Endothelial cell of umbilical vein (primary cell): ENCODE results near the gene SH3BP1. TPM values are rescaled to one million over a fixed set of nuclear protein-coding genes. Genes with fewer than 3 reads are reported as not detected.
A peak's percentile ranks its signal among the peaks of the same experiment; 100 is the strongest.
"Not testable (repeated sequence)": the region's sequence is repeated elsewhere in the genome, so short reads cannot be mapped to it uniquely, and the experiment has no call there.

Source experiments
- BruUV-seq: library from RNA; stranded (reverse); fragments of 400-500 nt; replicated peaks from 2 replicates; lab custom pipeline; 2021; lab: Mats Ljungman, UMichigan
- CTCF ChIA-PET: fragments of 300-600, 350-600 bp; sonication (Branson Sonifier 250); formaldehyde crosslinking; loops from one replicate; lab custom pipeline; 2021; ENCODE audit warnings: antibody characterized with exemption, inconsistent platforms; lab: Charles Lee
- POLR2A ChIA-PET: fragments of 300-600, 350-600 bp; sonication (Branson Sonifier 250); formaldehyde crosslinking; loops from one replicate; lab custom pipeline; 2021; ENCODE audit warnings: antibody characterized with exemption, inconsistent platforms; lab: Charles Lee
- DNase-seq: peaks from one replicate; pipeline ENCODE4 v3.0.0-alpha.2; 2011; ENCODE audit warnings: low read depth, low spot score
- FAIRE-seq: peaks from 2 replicates; lab custom pipeline; 2011; peaks lifted over from hg19 to GRCh38; lab: Jason Lieb, UNC
- H2AFZ ChIP-seq: 2 replicates; pipeline ENCODE4 v1.6.0; 2012; ENCODE audit warnings: low read depth, low read length, control low read depth, inconsistent platforms
- H3K27ac ChIP-seq: 2 replicates; pipeline ENCODE4 v1.5.1; 2011; ENCODE audit warnings: low read depth, mild to moderate bottlenecking, control low read depth, low read length, moderate library complexity; ENCODE audit not compliant: insufficient read depth
- H3K27me3 ChIP-seq, 2 experiments: 2 replicates each; pipeline versions ENCODE4 v1.6.0 to v1.6.1; 2011; ENCODE audit warnings: low read length in 2 of 2, mixed read lengths in 1 of 2; ENCODE audit not compliant: control insufficient read depth in 2 of 2, insufficient read depth in 2 of 2
- H3K36me3 ChIP-seq, 2 experiments: 2 replicates in 1 of 2; 3 replicates in 1 of 2; pipeline ENCODE4 v1.5.1; 2011; ENCODE audit warnings: low read length in 2 of 2, mild to moderate bottlenecking in 1 of 2, moderate library complexity in 1 of 2; ENCODE audit not compliant: control insufficient read depth in 2 of 2, insufficient read depth in 2 of 2; ENCODE audit errors: extremely low read depth in 1 of 2
- H3K4me1 ChIP-seq: 3 replicates; pipeline ENCODE4 v1.5.1; 2011; ENCODE audit warnings: mild to moderate bottlenecking, low read length; ENCODE audit not compliant: control insufficient read depth, insufficient read depth; ENCODE audit errors: extremely low read depth
- H3K4me2 ChIP-seq: 2 replicates; pipeline ENCODE4 v1.6.1; 2011; ENCODE audit warnings: low read length, control low read depth, mixed read lengths; ENCODE audit not compliant: insufficient read depth
- H3K4me3 ChIP-seq, 3 experiments: fragments of 200-600 bp in 1 of 3; sonication (generic), shearing (Covaris generic) in 1 of 3; replicated peaks in 1 of 3; 2 replicates each; pipeline ENCODE4 v1.5.1; 2011 to 2016; ENCODE audit warnings: control low read depth in 3 of 3, low read length in 3 of 3, mild to moderate bottlenecking in 2 of 3, inconsistent platforms in 1 of 3, low read depth in 1 of 3, moderate library complexity in 1 of 3; ENCODE audit not compliant: insufficient read depth in 1 of 3
- H3K79me2 ChIP-seq: 2 replicates; pipeline ENCODE4 v1.6.0; 2012; ENCODE audit warnings: low read length, inconsistent platforms; ENCODE audit not compliant: control insufficient read depth, insufficient read depth
- H3K9ac ChIP-seq: replicated peaks from 2 replicates; pipeline ENCODE3; 2011; ENCODE audit warnings: low read length, control low read depth; ENCODE audit not compliant: insufficient read depth; ENCODE audit errors: extremely low read depth
- H3K9me1 ChIP-seq: replicated peaks from 3 replicates; pipeline ENCODE4 v1.6.0; 2011; ENCODE audit warnings: mild to moderate bottlenecking, low read length; ENCODE audit not compliant: control insufficient read depth, insufficient read depth; ENCODE audit errors: extremely low read depth
- H3K9me3 ChIP-seq: replicated peaks from 2 replicates; pipeline ENCODE4 v1.5.1; 2012; ENCODE audit warnings: low read length, inconsistent platforms; ENCODE audit not compliant: control insufficient read depth, insufficient read depth
- H4K20me1 ChIP-seq: replicated peaks from 2 replicates; pipeline ENCODE3; 2011; ENCODE audit warnings: mild to moderate bottlenecking, low read length; ENCODE audit not compliant: control insufficient read depth, insufficient read depth; ENCODE audit errors: extremely low read depth
- EZH2 ChIP-seq: IDR thresholded peaks from 2 replicates; pipeline ENCODE4 v1.6.1; 2012; ENCODE audit warnings: borderline replicate concordance, low read depth, mild to moderate bottlenecking, moderate library complexity, low read length, inconsistent platforms; ENCODE audit not compliant: severe bottlenecking
- FOS ChIP-seq: IDR thresholded peaks from 2 replicates; pipeline ENCODE4 v1.6.1; 2011; ENCODE audit warnings: mild to moderate bottlenecking, low read length, moderate library complexity, borderline replicate concordance; ENCODE audit not compliant: insufficient read depth
- GATA2 ChIP-seq: IDR thresholded peaks from 2 replicates; pipeline ENCODE4 v1.7.0; 2011; ENCODE audit warnings: low read depth, mild to moderate bottlenecking, moderate library complexity, mixed read lengths, low read length; ENCODE audit not compliant: insufficient read length, insufficient read depth
- JUN ChIP-seq: IDR thresholded peaks from 2 replicates; pipeline ENCODE4 v1.6.1; 2011; ENCODE audit warnings: borderline replicate concordance, low read depth; ENCODE audit not compliant: insufficient read length, insufficient read depth
- MYC ChIP-seq: IDR thresholded peaks from one replicate; pipeline ENCODE4 v1.6.1; 2011; ENCODE audit warnings: mild to moderate bottlenecking, low read depth, low read length
- POLR2A ChIP-seq: IDR thresholded peaks from 2 replicates; pipeline ENCODE4 v1.6.1; 2012; ENCODE audit warnings: low read depth, mild to moderate bottlenecking, control low read depth, low read length
- POLR2AphosphoS5 ChIP-seq: IDR thresholded peaks from 2 replicates; pipeline ENCODE4 v1.6.1; 2012; ENCODE audit warnings: low read depth, mild to moderate bottlenecking, control low read depth, low read length, moderate library complexity; ENCODE audit not compliant: insufficient read depth
- dilution Hi-C: fragments of 300-500 bp; cut with MboI; formaldehyde crosslinking; loops from one replicate; pipeline ENCODE4 v1.15.0; 2019; ENCODE audit warnings: low sequenced_read_pairs; ENCODE audit not compliant: extremely low pct_ligation_motif_present
- intact Hi-C: fragments of 100-400 bp; cut with micrococcal nuclease; formaldehyde crosslinking; loops from one replicate; pipeline ENCODE4 v1.10.0; 2022
- polyA plus RNA-seq, 4 experiments: library from polyadenylated mRNA; depleted of rRNA in 3 of 4; stranded (reverse) in 3 of 4; unstranded in 1 of 4; fragments of >200 nt; gene quantifications; 2 replicates each; pipeline versions ENCODE4 v1.2.1 to v1.2.3, GENCODE V29; 2011 to 2012; ENCODE audit warnings: missing spikeins in 1 of 4
- total RNA-seq: library from RNA; stranded (reverse); gene quantifications from 2 replicates; pipeline ENCODE4 v1.2.3, GENCODE V29; 2021
- TF ChIP-seq, protein P1 (sequence below): IDR thresholded peaks from 2 replicates; pipeline ENCODE4 v1.6.1; 2011; ENCODE audit not compliant: insufficient read depth, insufficient read length
- TF ChIP-seq, protein P2 (sequence below), 2 donors: IDR thresholded peaks; 1 replicate in 1 of 2; 2 replicates in 1 of 2; pipeline ENCODE4 v1.5.1; 2011; ENCODE audit warnings: low read length in 2 of 2, mild to moderate bottlenecking in 2 of 2, moderate library complexity in 2 of 2, control low read depth in 1 of 2, inconsistent platforms in 1 of 2, low read depth in 1 of 2; ENCODE audit not compliant: insufficient read depth in 1 of 2; ENCODE audit errors: extremely low read depth in 1 of 2

SH3BP1 gene
- total and polyA plus RNA-seq, 2 donors (not counting 3 experiments of a cell fraction or from before 2014, with no cell fraction given): 2.3 to 4.3 TPM

DNA sequence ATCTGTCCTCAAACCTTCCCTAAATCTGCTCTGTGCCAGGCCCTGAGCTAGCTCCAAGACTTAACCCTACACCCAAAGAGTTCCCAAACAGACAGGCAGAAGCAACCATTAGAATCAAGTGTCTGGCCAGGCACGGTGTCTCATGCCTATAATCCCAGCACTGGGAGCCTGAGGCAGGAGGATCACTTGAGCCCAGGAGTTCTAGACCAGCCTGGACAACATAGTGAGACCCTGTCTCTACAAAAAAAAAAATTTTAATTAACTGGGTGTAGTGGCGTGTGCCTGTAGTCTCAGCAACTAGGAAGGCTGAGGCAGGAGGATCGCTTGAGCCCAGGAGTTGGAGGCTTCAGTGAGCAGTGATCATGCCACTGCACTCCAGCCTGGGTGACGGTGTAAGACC lies 17.1 kb downstream of the SH3BP1 start:
- FAIRE-seq, dilution Hi-C loops: not testable (repeated sequence)

DNA sequence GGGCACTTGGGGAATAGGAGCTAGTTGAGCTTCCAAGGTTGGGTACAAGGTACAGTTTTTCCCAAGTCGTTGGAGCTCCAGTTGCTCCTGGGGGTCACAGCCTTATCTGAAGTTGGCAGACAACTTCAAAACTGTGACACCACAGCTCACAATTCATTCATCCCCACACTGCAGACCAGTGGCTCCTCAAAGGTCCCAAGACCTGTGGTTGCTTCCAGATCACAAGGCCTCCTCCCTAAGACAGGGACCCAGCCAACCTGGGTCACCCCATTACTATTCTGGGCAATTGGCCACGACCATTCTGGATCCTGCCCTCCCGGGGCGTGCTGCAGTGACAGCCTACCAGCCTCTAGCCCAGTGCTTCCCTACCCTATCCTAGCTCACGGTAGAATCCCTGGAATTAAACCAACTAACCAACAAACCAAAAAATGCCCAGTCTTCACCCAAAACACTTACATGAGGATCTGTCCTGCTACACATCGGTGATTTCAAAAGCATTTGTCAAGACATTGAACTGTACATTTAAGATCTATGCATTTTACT lies 18.2 kb downstream of the SH3BP1 start:
- dilution Hi-C loops (no loop called here), intact Hi-C loops (loop anchor here (1.0 kb wide), 4 partner anchors 14 to 39 kb away; partner anchors contain the start of gene LGALS1)
- DNase-seq: no peak
- Histone ChIP-seq H3K36me3 (no peaks in the 10 kb centered on the region), H3K27me3 (no peaks in the 10 kb centered on the region), H3K9me3 (no peaks in the 10 kb centered on the region), H3K9ac (peak overlapping the region; percentile 30), H3K4me1 (peaks cover 17% of the 10 kb centered on the region), H3K4me2 (peak overlapping the region; percentile 85), H3K27ac (no peak overlapping the region), H3K4me3 (peak overlapping the region in 2 of 3 experiments; percentile 30 to 54), H2AFZ (peak overlapping the region; percentile 82), H4K20me1 (no peaks in the 10 kb centered on the region), H3K9me1 (no peaks in the 10 kb centered on the region), H3K79me2 (peaks cover 29% of the 10 kb centered on the region)
- ChIA-PET CTCF (interaction anchor here (1.0 to 8.6 kb wide), 14 partner anchors 7 to 124 kb away, joined by 3 to 220 read pairs (median 4); partner anchors contain the start of genes LGALS1 and NOL12), POLR2A (interaction anchor here (0.5 to 1.6 kb wide), 4 partner anchors 14 to 302 kb away, joined by 3 to 8 read pairs (median 6); partner anchors contain the start of genes LGALS1 and NOL12)
- TF ChIP-seq, protein P1, sequence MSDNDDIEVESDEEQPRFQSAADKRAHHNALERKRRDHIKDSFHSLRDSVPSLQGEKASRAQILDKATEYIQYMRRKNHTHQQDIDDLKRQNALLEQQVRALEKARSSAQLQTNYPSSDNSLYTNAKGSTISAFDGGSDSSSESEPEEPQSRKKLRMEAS: no peak
- TF ChIP-seq POLR2AphosphoS5 (no peak), JUN (no peak), GATA2 (no peak), EZH2 (no peak), MYC (no peak), POLR2A (no peak), FOS (no peak)
- TF ChIP-seq, protein P2, sequence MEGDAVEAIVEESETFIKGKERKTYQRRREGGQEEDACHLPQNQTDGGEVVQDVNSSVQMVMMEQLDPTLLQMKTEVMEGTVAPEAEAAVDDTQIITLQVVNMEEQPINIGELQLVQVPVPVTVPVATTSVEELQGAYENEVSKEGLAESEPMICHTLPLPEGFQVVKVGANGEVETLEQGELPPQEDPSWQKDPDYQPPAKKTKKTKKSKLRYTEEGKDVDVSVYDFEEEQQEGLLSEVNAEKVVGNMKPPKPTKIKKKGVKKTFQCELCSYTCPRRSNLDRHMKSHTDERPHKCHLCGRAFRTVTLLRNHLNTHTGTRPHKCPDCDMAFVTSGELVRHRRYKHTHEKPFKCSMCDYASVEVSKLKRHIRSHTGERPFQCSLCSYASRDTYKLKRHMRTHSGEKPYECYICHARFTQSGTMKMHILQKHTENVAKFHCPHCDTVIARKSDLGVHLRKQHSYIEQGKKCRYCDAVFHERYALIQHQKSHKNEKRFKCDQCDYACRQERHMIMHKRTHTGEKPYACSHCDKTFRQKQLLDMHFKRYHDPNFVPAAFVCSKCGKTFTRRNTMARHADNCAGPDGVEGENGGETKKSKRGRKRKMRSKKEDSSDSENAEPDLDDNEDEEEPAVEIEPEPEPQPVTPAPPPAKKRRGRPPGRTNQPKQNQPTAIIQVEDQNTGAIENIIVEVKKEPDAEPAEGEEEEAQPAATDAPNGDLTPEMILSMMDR (IDR thresholded peaks at IDR 0.05; ENCODE audit: extremely low read depth in 1 of 2, insufficient read depth in 1 of 2, low read depth in 1 of 2, low read length in 2 of 2): no peak
- no peak for FAIRE-seq
- BruUV-seq: TSS peak; percentile 81

More for the DNA sequence above, 17.1 kb downstream of the SH3BP1 start:
- ChIA-PET CTCF (interaction anchor here (1.1 kb wide), 1 partner anchor 13 kb away, joined by 3 read pairs; no protein-coding TSS in a partner anchor), POLR2A (interaction anchor here (0.6 kb wide), 1 partner anchor 25 kb away, joined by 3 read pairs; no protein-coding TSS in a partner anchor)
- H3K27ac ChIP-seq, H3K9me3 ChIP-seq, H3K9ac ChIP-seq, H4K20me1 ChIP-seq, BruUV-seq, H3K27me3 ChIP-seq, H3K9me1 ChIP-seq, H3K4me2 ChIP-seq, H2AFZ ChIP-seq, H3K4me3 ChIP-seq, DNase-seq, H3K36me3 ChIP-seq, intact Hi-C loops: not testable (repeated sequence)
- Histone ChIP-seq H3K4me1 (peaks cover 17% of the 10 kb centered on the region), H3K79me2 (peaks cover 23% of the 10 kb centered on the region)
